ENCODE measurements around the gene SIGLEC15. TPM values are rescaled to one million over a fixed set of nuclear protein-coding genes. Genes with fewer than 3 reads are reported as not detected.

Gene SIGLEC15
- polyA plus RNA-seq, 2 of the 4 experiments (the other 2 are of a cell fraction): not detected

GRCh38 chr18:45838302-45839070, 13.0 kb downstream of the SIGLEC15 start:
- Histone ChIP-seq H3K4me3 (no peak overlapping the region), H3K4me2 (peak overlapping the region; percentile 70; the same call in 2 of the 3 replicates), H3K9me3 (no peaks in the 10 kb centered on the region), H3K27ac (peak overlapping the region in 1 of 2 experiments; percentile 70; a peak in 1 of 6 replicates), H3K4me1 (0 out of 3 replicates have a peak, but pooled peaks cover 2% of the 10 kb centered on the region)
- no peak for TF ChIP-seq SMC3 (IDR thresholded peaks at IDR 0.05)
- TF ChIP-seq ELK1 (IDR thresholded peaks at IDR 0.05; ENCODE audit: low read depth, low read length): no peak
- no peak for TF ChIP-seq CEBPB (IDR thresholded peaks at IDR 0.05)
- TF ChIP-seq, protein P1, sequence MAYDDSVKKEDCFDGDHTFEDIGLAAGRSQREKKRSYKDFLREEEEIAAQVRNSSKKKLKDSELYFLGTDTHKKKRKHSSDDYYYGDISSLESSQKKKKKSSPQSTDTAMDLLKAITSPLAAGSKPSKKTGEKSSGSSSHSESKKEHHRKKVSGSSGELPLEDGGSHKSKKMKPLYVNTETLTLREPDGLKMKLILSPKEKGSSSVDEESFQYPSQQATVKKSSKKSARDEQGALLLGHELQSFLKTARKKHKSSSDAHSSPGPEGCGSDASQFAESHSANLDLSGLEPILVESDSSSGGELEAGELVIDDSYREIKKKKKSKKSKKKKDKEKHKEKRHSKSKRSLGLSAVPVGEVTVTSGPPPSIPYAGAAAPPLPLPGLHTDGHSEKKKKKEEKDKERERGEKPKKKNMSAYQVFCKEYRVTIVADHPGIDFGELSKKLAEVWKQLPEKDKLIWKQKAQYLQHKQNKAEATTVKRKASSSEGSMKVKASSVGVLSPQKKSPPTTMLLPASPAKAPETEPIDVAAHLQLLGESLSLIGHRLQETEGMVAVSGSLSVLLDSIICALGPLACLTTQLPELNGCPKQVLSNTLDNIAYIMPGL (CRISPR knock-in tag; IDR thresholded peaks at IDR 0.05; ENCODE audit: borderline replicate concordance): no peak
- TF ChIP-seq NR3C1 (IDR thresholded peaks at IDR 0.05): no peak
- TF ChIP-seq FOSB (CRISPR knock-in tag; IDR thresholded peaks at IDR 0.05): no peak
- TF ChIP-seq HOXB5 (CRISPR knock-in tag; IDR thresholded peaks at IDR 0.05): no peak
- no peak for TF ChIP-seq RNF2 (IDR thresholded peaks at IDR 0.05; ENCODE audit: borderline replicate concordance, low read depth)
- no peak for TF ChIP-seq POLR2AphosphoS2 (conservative IDR thresholded peaks at IDR 0.05; ENCODE audit: low read length)
- TF ChIP-seq POLR2A (IDR thresholded peaks at IDR 0.05; ENCODE audit: low read length): no peak
- TF ChIP-seq HDAC2 (IDR thresholded peaks at IDR 0.05): no peak
- TF ChIP-seq ZC3H11A (IDR thresholded peaks at IDR 0.05): no peak
- TF ChIP-seq E2F6 (IDR thresholded peaks at IDR 0.05; ENCODE audit: borderline replicate concordance, low read depth): no peak
- TF ChIP-seq HES2 (IDR thresholded peaks at IDR 0.05): no peak
- CTCF ChIA-PET: interaction anchor here (1.4 to 3.4 kb wide), 8 partner anchors 12 to 160 kb away, joined by 3 to 76 read pairs (median 5); partner anchors contain the start of gene SLC14A1
- FAIRE-seq (no peak), DNase-seq (ENCODE audit: low read depth in 1 of 2, low spot score in 1 of 2) (no peak), ATAC-seq (no peak)
- POLR2A ChIA-PET: interaction anchor here (1.4 kb wide), 1 partner anchor 63 kb away, joined by 3 read pairs; no protein-coding TSS in a partner anchor
- WGBS (ENCODE audit: missing lambda C conversion rate): 96% methylated on average over 15 of the region's 53 CpGs

DNA sequence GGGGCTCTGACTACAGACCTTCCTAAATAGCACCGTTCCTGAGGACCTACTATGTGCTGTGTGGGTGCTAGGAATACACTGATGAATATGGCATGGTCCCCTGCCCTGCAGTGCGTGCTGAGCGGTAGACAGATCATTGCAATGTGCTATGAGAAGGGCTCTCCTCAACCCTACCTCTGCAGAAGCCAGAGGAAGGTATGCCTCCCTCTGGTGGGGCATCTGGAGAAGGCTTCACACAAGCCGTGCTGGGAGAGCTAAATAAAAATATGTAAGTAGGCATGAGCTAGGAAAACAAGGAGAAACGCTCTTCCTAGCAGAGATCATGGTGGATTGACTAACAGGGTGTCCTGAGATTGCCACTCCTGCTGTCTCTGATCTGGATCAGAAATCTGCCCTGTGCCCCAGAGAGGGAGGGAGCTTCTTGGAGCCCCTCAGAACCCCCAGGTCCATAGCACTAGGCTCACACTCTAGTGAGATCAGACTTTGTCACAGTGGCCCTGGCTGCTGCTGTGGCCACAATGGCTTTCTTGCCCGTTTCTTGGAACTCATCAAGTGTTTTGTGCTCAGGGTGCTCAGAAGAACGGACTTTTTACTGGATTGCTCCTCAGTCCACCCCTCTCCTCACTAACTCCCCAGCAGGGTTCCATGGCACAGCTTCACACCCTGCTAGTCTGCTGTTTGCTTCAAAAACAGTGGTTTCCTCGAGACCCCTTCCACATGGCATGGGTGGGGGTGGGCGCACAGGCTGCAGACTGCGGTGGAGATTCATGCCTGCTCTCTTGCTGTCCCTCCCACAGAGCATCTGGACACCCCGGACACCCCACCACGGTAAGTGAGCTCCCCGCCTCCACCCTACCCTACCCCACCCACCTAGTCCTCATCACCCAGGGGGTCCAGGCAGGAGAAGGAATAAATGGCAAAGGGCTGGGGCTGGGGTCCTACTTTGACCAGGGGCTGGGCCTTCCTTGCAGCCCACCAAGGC, 14.2 kb downstream of the SIGLEC15 start:
- ATAC-seq: peak; percentile 80 to 90
- WGBS (ENCODE audit: missing lambda C conversion rate): 58% methylated on average over 10 of the region's 13 CpGs
- DNase-seq (ENCODE audit: low read depth in 1 of 2, low spot score in 1 of 2): peak in 1 of 2 experiments; percentile 63
- Histone ChIP-seq H3K4me2 (no peak overlapping the region), H3K27ac (no peak overlapping the region), H3K4me1 (0 out of 3 replicates have a peak, but pooled peaks cover 2% of the 10 kb centered on the region), H3K4me3 (no peak overlapping the region), H3K9me3 (no peaks in the 10 kb centered on the region)
- POLR2A ChIA-PET: no interaction called here
- TF ChIP-seq CTCF (IDR thresholded peaks at IDR 0.05): peak; percentile 44
- peak; percentile 59 to 68 for TF ChIP-seq RAD21 (conservative IDR thresholded peaks at IDR 0.05 in 1 of 2, IDR thresholded peaks at IDR 0.05 in 1 of 2)
- TF ChIP-seq, protein P2, sequence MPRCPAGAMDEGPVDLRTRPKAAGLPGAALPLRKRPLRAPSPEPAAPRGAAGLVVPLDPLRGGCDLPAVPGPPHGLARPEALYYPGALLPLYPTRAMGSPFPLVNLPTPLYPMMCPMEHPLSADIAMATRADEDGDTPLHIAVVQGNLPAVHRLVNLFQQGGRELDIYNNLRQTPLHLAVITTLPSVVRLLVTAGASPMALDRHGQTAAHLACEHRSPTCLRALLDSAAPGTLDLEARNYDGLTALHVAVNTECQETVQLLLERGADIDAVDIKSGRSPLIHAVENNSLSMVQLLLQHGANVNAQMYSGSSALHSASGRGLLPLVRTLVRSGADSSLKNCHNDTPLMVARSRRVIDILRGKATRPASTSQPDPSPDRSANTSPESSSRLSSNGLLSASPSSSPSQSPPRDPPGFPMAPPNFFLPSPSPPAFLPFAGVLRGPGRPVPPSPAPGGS (IDR thresholded peaks at IDR 0.05): no peak
- TF ChIP-seq RFX5 (IDR thresholded peaks at IDR 0.05): no peak
- TF ChIP-seq SMC3 (IDR thresholded peaks at IDR 0.05): peak; percentile 65
- no peak for TF ChIP-seq NR3C1 (IDR thresholded peaks at IDR 0.05)
- FAIRE-seq: no peak
- CTCF ChIA-PET: interaction anchor here (0.6 to 3.4 kb wide), 23 partner anchors 9 to 162 kb away, joined by 3 to 76 read pairs (median 4); partner anchors contain the start of gene SLC14A1
